Measurements from ENCODE around the gene LY6G5C. TPM values are rescaled to one million over a fixed set of nuclear protein-coding genes. Genes with fewer than 3 reads are reported as not detected.

The LY6G5C gene
- polyA plus RNA-seq, 3 donors = 4.8 to 7.3 (median 5.8) TPM

DNA sequence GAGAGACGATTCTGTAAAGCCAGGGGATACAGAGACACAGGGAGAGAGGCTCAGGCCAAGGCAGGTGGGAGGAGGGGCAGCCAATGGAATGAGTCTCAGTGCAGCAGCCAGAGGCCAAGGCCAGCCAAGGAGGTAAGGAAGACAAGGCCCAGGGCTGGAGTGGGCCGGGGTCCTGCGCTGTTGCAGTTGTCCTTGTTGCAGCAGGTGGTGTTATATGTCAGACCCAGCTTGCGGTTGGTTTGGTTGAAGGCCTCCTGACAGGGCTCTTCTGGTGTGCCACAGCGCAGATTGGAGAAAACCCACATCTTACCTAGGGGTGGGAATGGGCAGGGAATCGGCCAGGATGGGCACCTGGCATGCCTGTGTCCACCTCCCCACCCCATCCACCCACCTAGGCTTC is 38.1 kb upstream of the LY6G5C start:
- Histone ChIP-seq H3K4me3 (replicated peaks in 1 of 3; ENCODE audit: low read depth in 2 of 3, low read length in 3 of 3) (no peak overlapping the region), H4K20me1 (ENCODE audit: insufficient read depth, low read length) (no peaks in the 10 kb centered on the region), H2AFZ (ENCODE audit: insufficient read depth, low read depth, low read length, poor library complexity, severe bottlenecking) (no peak overlapping the region), H3K36me3 (replicated peaks in 1 of 2; ENCODE audit: control insufficient read depth in 1 of 2, insufficient read depth in 2 of 2, low read length in 2 of 2) (no peaks in the 10 kb centered on the region), H3K4me2 (replicated peaks; ENCODE audit: extremely low read depth, low read length, poor library complexity, severe bottlenecking) (no peak overlapping the region), H3K9ac (ENCODE audit: insufficient read depth, low read length, poor library complexity, severe bottlenecking) (no peak overlapping the region), H3K9me3 (replicated peaks in 1 of 2; ENCODE audit: control insufficient read depth in 1 of 2, insufficient read depth in 1 of 2, low read length in 2 of 2) (no peaks in the 10 kb centered on the region), H3K79me2 (ENCODE audit: insufficient read depth, low read length) (no peaks in the 10 kb centered on the region), H3K4me1 (ENCODE audit: control insufficient read depth in 1 of 2, insufficient read depth in 2 of 2, low read length in 2 of 2) (no peaks in the 10 kb centered on the region), H3K27ac (ENCODE audit: low read depth in 1 of 2, low read length in 2 of 2) (no peak overlapping the region), H3K27me3 (ENCODE audit: control insufficient read depth in 2 of 2, insufficient read depth in 2 of 2, low read length in 2 of 2) (no peaks in the 10 kb centered on the region)
- no peak for DNase-seq
- Mint-ChIP-seq H3K27me3 (ENCODE audit: low read depth in 3 of 3) (peaks cover 6 to 15% (median 11%) of the 10 kb centered on the region in 3 donors), H3K27ac (peak overlapping the region in 2 of 7 donors; percentile 38 to 58), H3K4me3 (no peak overlapping the region), H3K36me3 (peaks cover under 1 to 2% of the 10 kb centered on the region in 2 donors), H3K9me3 (no peaks in the 10 kb centered on the region), H3K4me1 (peaks cover 6% of the 10 kb centered on the region)
- 94% methylated on average over 4 of the region's 6 CpGs for WGBS (ENCODE audit: insufficient coverage)
- TF ChIP-seq, protein P1, sequence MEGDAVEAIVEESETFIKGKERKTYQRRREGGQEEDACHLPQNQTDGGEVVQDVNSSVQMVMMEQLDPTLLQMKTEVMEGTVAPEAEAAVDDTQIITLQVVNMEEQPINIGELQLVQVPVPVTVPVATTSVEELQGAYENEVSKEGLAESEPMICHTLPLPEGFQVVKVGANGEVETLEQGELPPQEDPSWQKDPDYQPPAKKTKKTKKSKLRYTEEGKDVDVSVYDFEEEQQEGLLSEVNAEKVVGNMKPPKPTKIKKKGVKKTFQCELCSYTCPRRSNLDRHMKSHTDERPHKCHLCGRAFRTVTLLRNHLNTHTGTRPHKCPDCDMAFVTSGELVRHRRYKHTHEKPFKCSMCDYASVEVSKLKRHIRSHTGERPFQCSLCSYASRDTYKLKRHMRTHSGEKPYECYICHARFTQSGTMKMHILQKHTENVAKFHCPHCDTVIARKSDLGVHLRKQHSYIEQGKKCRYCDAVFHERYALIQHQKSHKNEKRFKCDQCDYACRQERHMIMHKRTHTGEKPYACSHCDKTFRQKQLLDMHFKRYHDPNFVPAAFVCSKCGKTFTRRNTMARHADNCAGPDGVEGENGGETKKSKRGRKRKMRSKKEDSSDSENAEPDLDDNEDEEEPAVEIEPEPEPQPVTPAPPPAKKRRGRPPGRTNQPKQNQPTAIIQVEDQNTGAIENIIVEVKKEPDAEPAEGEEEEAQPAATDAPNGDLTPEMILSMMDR (IDR thresholded peaks at IDR 0.05) = no peak
- intact Hi-C loops (cut with micrococcal nuclease) = no loop called here

DNA sequence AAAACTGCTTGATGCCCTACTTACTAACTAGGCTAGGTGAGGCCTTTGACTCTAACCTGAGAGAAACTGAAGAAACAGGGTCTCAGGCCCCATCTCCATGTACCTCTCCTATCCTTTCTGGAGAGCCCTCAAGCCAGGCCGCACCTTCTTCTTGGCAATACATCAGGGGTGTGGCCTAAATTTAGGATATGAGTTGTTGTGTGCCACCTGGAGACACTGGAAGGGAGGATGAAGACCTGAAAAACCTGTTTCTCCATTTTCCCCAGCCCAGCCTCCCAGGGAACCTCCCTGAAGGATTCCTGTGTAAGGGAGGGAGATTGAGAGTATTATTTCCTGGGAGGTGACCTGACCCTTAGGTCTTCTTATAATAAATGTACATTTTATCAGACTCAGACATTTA is 37.4 kb upstream of the LY6G5C start:
- Histone ChIP-seq H2AFZ (ENCODE audit: insufficient read depth, low read depth, low read length, poor library complexity, severe bottlenecking) (no peak overlapping the region), H3K27ac (ENCODE audit: low read depth in 1 of 2, low read length in 2 of 2) (no peak overlapping the region), H3K27me3 (ENCODE audit: control insufficient read depth in 2 of 2, insufficient read depth in 2 of 2, low read length in 2 of 2) (no peaks in the 10 kb centered on the region), H3K4me2 (replicated peaks; ENCODE audit: extremely low read depth, low read length, poor library complexity, severe bottlenecking) (no peak overlapping the region), H3K4me3 (replicated peaks in 1 of 3; ENCODE audit: low read depth in 2 of 3, low read length in 3 of 3) (no peak overlapping the region), H3K36me3 (replicated peaks in 1 of 2; ENCODE audit: control insufficient read depth in 1 of 2, insufficient read depth in 2 of 2, low read length in 2 of 2) (no peaks in the 10 kb centered on the region), H3K9me3 (replicated peaks in 1 of 2; ENCODE audit: control insufficient read depth in 1 of 2, insufficient read depth in 1 of 2, low read length in 2 of 2) (no peaks in the 10 kb centered on the region), H3K9ac (ENCODE audit: insufficient read depth, low read length, poor library complexity, severe bottlenecking) (no peak overlapping the region), H3K79me2 (ENCODE audit: insufficient read depth, low read length) (no peaks in the 10 kb centered on the region), H4K20me1 (ENCODE audit: insufficient read depth, low read length) (no peaks in the 10 kb centered on the region), H3K4me1 (ENCODE audit: control insufficient read depth in 1 of 2, insufficient read depth in 2 of 2, low read length in 2 of 2) (no peaks in the 10 kb centered on the region)
- H3K27me3 Mint-ChIP-seq (ENCODE audit: low read depth in 3 of 3) = peaks cover 5 to 10% (median 6%) of the 10 kb centered on the region in 3 donors
- DNase-seq = no peak
- H3K27ac Mint-ChIP-seq = no peak overlapping the region
- H3K9me3 Mint-ChIP-seq = no peaks in the 10 kb centered on the region
- TF ChIP-seq, protein P1 (IDR thresholded peaks at IDR 0.05) = no peak
- intact Hi-C loops (cut with micrococcal nuclease) = no loop called here
- no CpG with 5 or more reads among the region's 1 CpG for WGBS (ENCODE audit: insufficient coverage)
- H3K4me1 Mint-ChIP-seq = peaks cover 2% of the 10 kb centered on the region
- H3K4me3 Mint-ChIP-seq = no peak overlapping the region
- H3K36me3 Mint-ChIP-seq = peaks cover 0 to 1% of the 10 kb centered on the region in 2 donors

All from CD14-positive monocyte (primary cell).